SH-SY5Y (cell line): Measurements from ENCODE around the gene ETV6.

Experiments
- GATA2 ChIP-seq: IDR thresholded peaks from 2 replicates; pipeline ENCODE4 v1.6.1; 2011; ENCODE audit warnings: mild to moderate bottlenecking, low read depth, low read length
- GATA3 ChIP-seq: IDR thresholded peaks from 2 replicates; pipeline ENCODE4 v1.6.1; 2011; ENCODE audit warnings: low read depth, mild to moderate bottlenecking, low read length, moderate library complexity

- TF ChIP-seq GATA3 (no peak), GATA2 (no peak)
Observed at GRCh38 chr12:11739980-11740577, 90.6 kb downstream of the ETV6 start.
